Spleen (tissue), 7 donors: ENCODE results near the gene KCNK17.

Experiments used
- CTCF ChIP-seq, 11 experiments: fragments of 200-600 bp in 7 of 11; fragments of 450-650 bp in 4 of 11; sonication (generic) in 4 of 11; IDR thresholded peaks in 8 of 11; conservative IDR thresholded peaks in 3 of 11; 1 replicate in 7 of 11; 2 replicates in 4 of 11; pipeline versions ENCODE4 v1.4.0 to v1.8.0; 2016 to 2021; ENCODE audit warnings: antibody characterized with exemption in 11 of 11, inconsistent platforms in 4 of 11, mild to moderate bottlenecking in 1 of 11
- POLR2A ChIP-seq, 3 donors: fragments of 450-650 bp; IDR thresholded peaks; one replicate each; pipeline ENCODE4 v1.5.1; 2017; ENCODE audit warnings: antibody characterized with exemption in 3 of 3, mild to moderate bottlenecking in 1 of 3
- donor health status: DM: no; HTN: no; CAD: no; lungs with moderate emphysema.
- donor health status: DM: no; HTN: no; CAD: no.
- donor health status: DM: no; HTN: no; CAD: no.

GRCh38 chr6:39260953-39261352 is 53.3 kb downstream of the KCNK17 start:
- TF ChIP-seq CTCF (IDR thresholded peaks at IDR 0.05 in 8 of 11, conservative IDR thresholded peaks at IDR 0.05 in 3 of 11) (no peak), POLR2A (IDR thresholded peaks at IDR 0.05) (no peak)
